GM12878 (cell line): ENCODE data around the gene PDLIM5. TPM values are rescaled to one million over a fixed set of nuclear protein-coding genes. Genes with fewer than 3 reads are reported as not detected.

Experiments used
- ATAC-seq: fragments of 200-7000 bp; cut with Tn5 transposase; 3 replicates; pipeline ENCODE4 v1.9.1; 2020; ENCODE audit warnings: mild to moderate bottlenecking, moderate library complexity
- BruUV-seq: library from RNA; stranded (reverse); fragments of 400-500 nt; replicated peaks from 2 replicates; lab custom pipeline; 2021; lab: Mats Ljungman, UMichigan
- CTCF ChIA-PET: fragments of 300-600 bp; sonication (Branson Sonifier 250); formaldehyde crosslinking; extraction: SDS; loops from one replicate; lab custom pipeline; 2021; ENCODE audit warnings: inconsistent platforms; lab: Yijun Ruan, JAX
- POLR2A ChIA-PET: fragments of 350-600 bp; formaldehyde crosslinking; extraction: SDS; loops from one replicate; lab custom pipeline; 2021; ENCODE audit warnings: inconsistent platforms; lab: Charles Lee
- RAD21 ChIA-PET: fragments of 300-600 bp; sonication (Branson Sonifier 250); formaldehyde crosslinking; loops from one replicate; lab custom pipeline; 2023; ENCODE audit warnings: antibody characterized with exemption; ENCODE audit not compliant: unreplicated experiment; lab: Charles Lee
- SMC1A ChIA-PET: fragments of 300-600 bp; sonication (Branson Sonifier 250); formaldehyde crosslinking; loops from one replicate; lab custom pipeline; 2023; ENCODE audit not compliant: unreplicated experiment, uncharacterized antibody; lab: Charles Lee
- DNase-seq: peaks from one replicate; pipeline ENCODE4 v3.0.0-alpha.2; 2011; ENCODE audit warnings: low read depth, low spot score
- FAIRE-seq: peaks from 3 replicates; lab custom pipeline; 2011; peaks lifted over from hg19 to GRCh38; lab: Jason Lieb, UNC
- H2AFZ ChIP-seq: 2 replicates; pipeline ENCODE4 v1.6.0; 2011; ENCODE audit warnings: low read depth, low read length, control low read depth; ENCODE audit not compliant: control insufficient read depth
- H3K27ac ChIP-seq: 2 replicates; pipeline ENCODE4 v1.5.1; 2011; ENCODE audit warnings: control low read depth; ENCODE audit not compliant: control insufficient read depth, insufficient read depth
- H3K27me3 ChIP-seq, 2 experiments: replicated peaks in 1 of 2; 2 replicates each; pipeline versions ENCODE4 v1.6.0 to v1.6.1; 2011; ENCODE audit warnings: low read length in 1 of 2; ENCODE audit not compliant: control insufficient read depth in 2 of 2, insufficient read depth in 2 of 2
- H3K36me3 ChIP-seq, 2 experiments: 2 replicates each; pipeline ENCODE4 v1.5.1; 2011; ENCODE audit warnings: low read length in 1 of 2; ENCODE audit not compliant: control insufficient read depth in 2 of 2, insufficient read depth in 2 of 2
- H3K4me1 ChIP-seq: 2 replicates; pipeline ENCODE4 v1.6.1; 2011; ENCODE audit warnings: mild to moderate bottlenecking, low read length, moderate library complexity, mixed read lengths; ENCODE audit not compliant: control insufficient read depth, insufficient read depth
- H3K4me2 ChIP-seq: 2 replicates; pipeline ENCODE4 v1.6.0; 2011; ENCODE audit warnings: control low read depth; ENCODE audit not compliant: control insufficient read depth, insufficient read depth
- H3K4me3 ChIP-seq: fragments of 200-600 bp; sonication (generic); 2 replicates; pipeline ENCODE4 v1.5.1; 2016
- H3K79me2 ChIP-seq: 2 replicates; pipeline ENCODE4 v1.6.0; 2011; ENCODE audit warnings: low read length; ENCODE audit not compliant: control insufficient read depth, insufficient read depth
- H3K9ac ChIP-seq: 2 replicates; pipeline ENCODE4 v1.8.0; 2011; ENCODE audit warnings: low read length, control low read depth, mixed read lengths; ENCODE audit not compliant: control insufficient read depth, insufficient read depth
- H3K9me3 ChIP-seq: replicated peaks from 3 replicates; pipeline ENCODE4 v1.5.1; 2011; ENCODE audit warnings: mild to moderate bottlenecking, low read length; ENCODE audit not compliant: control insufficient read depth, insufficient read depth
- H4K20me1 ChIP-seq: 2 replicates; pipeline ENCODE4 v1.6.0; 2011; ENCODE audit not compliant: control insufficient read depth, insufficient read depth
- POLR2AphosphoS2 ChIP-seq: IDR thresholded peaks from 2 replicates; pipeline ENCODE4 v1.6.1; 2011; ENCODE audit warnings: low read depth, mild to moderate bottlenecking, low read length, improper control_type of control experiment, moderate library complexity
- ZNF217 ChIP-seq: fragments of 450-650 bp; IDR thresholded peaks from 2 replicates; pipeline ENCODE4 v1.6.1; 2017; ENCODE audit warnings: antibody characterized with exemption, mild to moderate bottlenecking
- WGBS: methylation state at CpG from one replicate; pipeline ENCODE4 v1.1.6; 2016; ENCODE audit warnings: low lambda C conversion rate; ENCODE audit not compliant: insufficient replicate concordance, insufficient coverage; ENCODE audit errors: missing lambda C conversion rate; 5-methylcytosine and 5-hydroxymethylcytosine counted together
- in situ Hi-C: fragments of 300-500 bp; cut with MboI; formaldehyde crosslinking; loops from 9 replicates; pipeline ENCODE4 v1.14.3; 2018; ENCODE audit warnings: mixed read lengths
- intact Hi-C: fragments of 100-400 bp; cut with micrococcal nuclease; formaldehyde crosslinking; loops from one replicate; pipeline ENCODE4 v1.14.2; 2022; ENCODE audit not compliant: unreplicated experiment
- polyA plus RNA-seq, 11 experiments: library from polyadenylated mRNA; depleted of rRNA in 4 of 11; unstranded in 6 of 11; stranded (reverse) in 5 of 11; fragments of >200 nt; fragmentation: Nextera tagmentation in 4 of 11; fragmentation: Illumina TruSeq in 1 of 11; extraction: Ambion mirVana in 4 of 11; extraction: Trizol in 1 of 11; gene quantifications; 1 replicate in 1 of 11; 2 replicates in 10 of 11; pipeline versions ENCODE4 v1.2.1 to v1.2.3, GENCODE V29; 2011 to 2016; ENCODE audit warnings: inconsistent platforms in 2 of 11, missing spikeins in 2 of 11, low read depth in 1 of 11
- total RNA-seq, 4 experiments: library from RNA; depleted of rRNA in 3 of 4; stranded (reverse); fragments of >200 nt in 3 of 4; fragmentation: Illumina TruSeq in 1 of 4; extraction: Trizol in 1 of 4; gene quantifications; 2 replicates each; pipeline versions ENCODE4 v1.2.1 to v1.2.3, GENCODE V29; 2013 to 2021
- TF ChIP-seq, protein P1 (sequence below): IDR thresholded peaks from 2 replicates; pipeline ENCODE4 v1.6.1; 2011; ENCODE audit warnings: low read depth, low read length, improper control_type of control experiment, borderline replicate concordance
- TF ChIP-seq, protein P2 (sequence below): fragments of 450-650 bp; IDR thresholded peaks from 2 replicates; pipeline ENCODE4 v1.6.1; 2017; ENCODE audit warnings: mild to moderate bottlenecking, moderate library complexity

The PDLIM5 gene
- total and polyA plus RNA-seq, 10 of the 15 experiments (the other 5 are each of a cell fraction or from before 2014, with no cell fraction given): 10.0 to 52.9 (median 20.7) TPM

DNA sequence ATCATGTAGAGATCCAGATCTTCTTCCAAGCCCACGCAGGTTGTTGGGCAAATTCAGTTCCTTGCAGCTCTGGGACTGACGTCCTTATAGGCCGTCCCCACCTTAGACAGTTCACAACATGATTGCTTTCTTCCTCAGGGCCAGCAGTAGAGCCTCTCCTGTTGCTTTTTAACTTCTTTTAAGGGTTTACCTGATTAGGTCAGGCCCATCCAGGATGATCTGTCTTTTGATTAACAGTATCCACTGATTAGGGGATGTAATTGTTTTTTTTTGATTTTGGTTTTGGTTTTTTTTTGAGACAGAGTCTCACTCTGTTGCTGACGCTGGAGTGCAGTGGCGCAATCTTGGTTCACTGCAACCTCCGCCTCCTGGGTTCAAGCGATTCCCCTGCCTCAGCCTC is 197.0 kb downstream of the PDLIM5 start:
- no peak overlapping the region for H3K9ac ChIP-seq
- 92% methylated on average over 7 of the region's 7 CpGs for WGBS
- DNase-seq: no peak
- H3K4me1 ChIP-seq: no peaks in the 10 kb centered on the region
- no peak overlapping the region for H3K4me2 ChIP-seq
- no peak overlapping the region for H2AFZ ChIP-seq
- ChIA-PET CTCF (no interaction called here), SMC1A (no interaction called here), POLR2A (no interaction called here), RAD21 (no interaction called here)
- no peaks in the 10 kb centered on the region; a peak in 1 of 4 replicates for H3K36me3 ChIP-seq
- intact Hi-C loops (no loop called here), in situ Hi-C loops (no loop called here)
- no TSS peak for BruUV-seq
- TF ChIP-seq, protein P1, sequence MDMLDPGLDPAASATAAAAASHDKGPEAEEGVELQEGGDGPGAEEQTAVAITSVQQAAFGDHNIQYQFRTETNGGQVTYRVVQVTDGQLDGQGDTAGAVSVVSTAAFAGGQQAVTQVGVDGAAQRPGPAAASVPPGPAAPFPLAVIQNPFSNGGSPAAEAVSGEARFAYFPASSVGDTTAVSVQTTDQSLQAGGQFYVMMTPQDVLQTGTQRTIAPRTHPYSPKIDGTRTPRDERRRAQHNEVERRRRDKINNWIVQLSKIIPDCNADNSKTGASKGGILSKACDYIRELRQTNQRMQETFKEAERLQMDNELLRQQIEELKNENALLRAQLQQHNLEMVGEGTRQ: no peak
- TF ChIP-seq POLR2AphosphoS2 (no peak), ZNF217 (no peak)
- TF ChIP-seq, protein P2, sequence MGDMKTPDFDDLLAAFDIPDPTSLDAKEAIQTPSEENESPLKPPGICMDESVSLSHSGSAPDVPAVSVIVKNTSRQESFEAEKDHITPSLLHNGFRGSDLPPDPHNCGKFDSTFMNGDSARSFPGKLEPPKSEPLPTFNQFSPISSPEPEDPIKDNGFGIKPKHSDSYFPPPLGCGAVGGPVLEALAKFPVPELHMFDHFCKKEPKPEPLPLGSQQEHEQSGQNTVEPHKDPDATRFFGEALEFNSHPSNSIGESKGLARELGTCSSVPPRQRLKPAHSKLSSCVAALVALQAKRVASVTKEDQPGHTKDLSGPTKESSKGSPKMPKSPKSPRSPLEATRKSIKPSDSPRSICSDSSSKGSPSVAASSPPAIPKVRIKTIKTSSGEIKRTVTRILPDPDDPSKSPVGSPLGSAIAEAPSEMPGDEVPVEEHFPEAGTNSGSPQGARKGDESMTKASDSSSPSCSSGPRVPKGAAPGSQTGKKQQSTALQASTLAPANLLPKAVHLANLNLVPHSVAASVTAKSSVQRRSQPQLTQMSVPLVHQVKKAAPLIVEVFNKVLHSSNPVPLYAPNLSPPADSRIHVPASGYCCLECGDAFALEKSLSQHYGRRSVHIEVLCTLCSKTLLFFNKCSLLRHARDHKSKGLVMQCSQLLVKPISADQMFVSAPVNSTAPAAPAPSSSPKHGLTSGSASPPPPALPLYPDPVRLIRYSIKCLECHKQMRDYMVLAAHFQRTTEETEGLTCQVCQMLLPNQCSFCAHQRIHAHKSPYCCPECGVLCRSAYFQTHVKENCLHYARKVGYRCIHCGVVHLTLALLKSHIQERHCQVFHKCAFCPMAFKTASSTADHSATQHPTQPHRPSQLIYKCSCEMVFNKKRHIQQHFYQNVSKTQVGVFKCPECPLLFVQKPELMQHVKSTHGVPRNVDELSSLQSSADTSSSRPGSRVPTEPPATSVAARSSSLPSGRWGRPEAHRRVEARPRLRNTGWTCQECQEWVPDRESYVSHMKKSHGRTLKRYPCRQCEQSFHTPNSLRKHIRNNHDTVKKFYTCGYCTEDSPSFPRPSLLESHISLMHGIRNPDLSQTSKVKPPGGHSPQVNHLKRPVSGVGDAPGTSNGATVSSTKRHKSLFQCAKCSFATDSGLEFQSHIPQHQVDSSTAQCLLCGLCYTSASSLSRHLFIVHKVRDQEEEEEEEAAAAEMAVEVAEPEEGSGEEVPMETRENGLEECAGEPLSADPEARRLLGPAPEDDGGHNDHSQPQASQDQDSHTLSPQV: no peak
- H3K79me2 ChIP-seq: no peaks in the 10 kb centered on the region
- H4K20me1 ChIP-seq: no peaks in the 10 kb centered on the region
- no peak overlapping the region for H3K4me3 ChIP-seq
- no peak for FAIRE-seq
- no peak overlapping the region for H3K27ac ChIP-seq
- ATAC-seq: no peak
- no peaks in the 10 kb centered on the region for H3K9me3 ChIP-seq
- no peaks in the 10 kb centered on the region for H3K27me3 ChIP-seq
